Right cardiac atrium (tissue), 5 donors: Measurements from ENCODE around the gene CHCHD5. TPM values are rescaled to one million over a fixed set of nuclear protein-coding genes. Genes with fewer than 3 reads are reported as not detected.
"Not testable (repeated sequence)": the region's sequence is repeated elsewhere in the genome, so short reads cannot be mapped to it uniquely, and the experiment has no call there.

ENCODE experiments used
- ATAC-seq, 2 donors: fragments of 200-7000 bp; cut with Tn5 transposase; one replicate each; pipeline versions ENCODE4 v1.8.0 to v1.9.1; 2020; ENCODE audit warnings: moderate library complexity in 2 of 2, mild to moderate bottlenecking in 1 of 2
- DNase-seq, 3 donors: peaks; one replicate each; pipeline ENCODE4 v3.0.0-alpha.2; 2020
- H3K27ac ChIP-seq: one replicate; pipeline ENCODE4 v1.5.1; 2013; ENCODE audit warnings: mild to moderate bottlenecking, low read length, control low read depth, moderate library complexity
- H3K27me3 ChIP-seq: one replicate; pipeline ENCODE4 v1.6.1; 2013; ENCODE audit not compliant: control insufficient read depth, insufficient read depth
- H3K4me1 ChIP-seq: one replicate; pipeline ENCODE4 v1.6.1; 2013; ENCODE audit warnings: low read length; ENCODE audit not compliant: control insufficient read depth, insufficient read depth
- H3K4me3 ChIP-seq: one replicate; pipeline ENCODE4 v1.5.1; 2013; ENCODE audit warnings: low read length, control low read depth
- H3K9me3 ChIP-seq: one replicate; pipeline ENCODE4 v1.6.1; 2013; ENCODE audit warnings: low read length; ENCODE audit not compliant: control insufficient read depth
- WGBS: extraction: QIAGEN DNeasy Blood & Tissue Kit; methylation state at CpG from one replicate; pipeline ENCODE4 v1.1.7; 2013; 5-methylcytosine and 5-hydroxymethylcytosine counted together
- intact Hi-C, 4 donors: fragments of 100-400 bp; cut with DNase I; formaldehyde crosslinking; loops; one replicate each; pipeline versions ENCODE4 v1.11.0 to v1.14.0; 2022 to 2023
- polyA plus RNA-seq: library from polyadenylated mRNA; stranded (reverse); fragments of 200-250 nt; gene quantifications from one replicate; pipeline ENCODE4 v1.2.3, GENCODE V29; 2013
- total RNA-seq, 4 donors: library from RNA; stranded (reverse); fragmentation: NEBNext Ultra II Directional; extraction: Animal tissue kit (Norgen Biotek cat#: 25700); gene quantifications; one replicate each; pipeline ENCODE4 v1.2.1, GENCODE V29; 2021
- donor health status: healthy with polysubstance abuse.
- donor health status: DM: no; HTN: yes; CAD: no.
- donor health status: DM: no; HTN: no; CAD: no.
- donor health status: DM: no; HTN: yes; CAD: no; lungs with severe emphysema.
- donor health status: DM: yes; HTN: yes; CAD: no.

Gene CHCHD5
- total and polyA plus RNA-seq, 5 donors, result 26.5 to 37.2 (median 30.7) TPM

DNA sequence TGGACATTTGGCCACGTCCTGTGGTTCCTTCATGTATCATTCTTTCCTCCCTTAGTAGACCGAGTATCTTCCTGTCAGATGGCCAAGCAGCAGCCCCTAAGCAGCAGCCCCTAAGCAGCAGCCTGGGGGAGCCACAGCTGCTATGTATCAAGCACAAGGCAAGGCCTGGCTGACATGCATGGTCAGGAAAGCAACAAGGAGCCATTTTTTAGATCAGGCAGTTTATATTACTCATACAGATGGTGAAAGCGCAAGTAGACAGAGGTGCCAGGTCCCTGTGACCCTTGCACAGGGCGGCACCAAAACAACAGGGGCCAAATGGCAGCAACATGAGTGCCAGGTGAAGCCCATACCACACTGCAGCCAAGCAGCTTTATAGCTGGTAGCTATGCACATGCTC, 22.1 kb downstream of the CHCHD5 start:
- no peaks in the 10 kb centered on the region for H3K27me3 ChIP-seq
- intact Hi-C loops, result no loop called here
- no peak overlapping the region for H3K27ac ChIP-seq
- ATAC-seq, result no peak
- WGBS, result 64% methylated on average over 4 of the region's 4 CpGs
- H3K9me3 ChIP-seq, result no peaks in the 10 kb centered on the region
- H3K4me3 ChIP-seq, result no peak overlapping the region
- no peak for DNase-seq
- H3K4me1 ChIP-seq, result no peaks in the 10 kb centered on the region

DNA sequence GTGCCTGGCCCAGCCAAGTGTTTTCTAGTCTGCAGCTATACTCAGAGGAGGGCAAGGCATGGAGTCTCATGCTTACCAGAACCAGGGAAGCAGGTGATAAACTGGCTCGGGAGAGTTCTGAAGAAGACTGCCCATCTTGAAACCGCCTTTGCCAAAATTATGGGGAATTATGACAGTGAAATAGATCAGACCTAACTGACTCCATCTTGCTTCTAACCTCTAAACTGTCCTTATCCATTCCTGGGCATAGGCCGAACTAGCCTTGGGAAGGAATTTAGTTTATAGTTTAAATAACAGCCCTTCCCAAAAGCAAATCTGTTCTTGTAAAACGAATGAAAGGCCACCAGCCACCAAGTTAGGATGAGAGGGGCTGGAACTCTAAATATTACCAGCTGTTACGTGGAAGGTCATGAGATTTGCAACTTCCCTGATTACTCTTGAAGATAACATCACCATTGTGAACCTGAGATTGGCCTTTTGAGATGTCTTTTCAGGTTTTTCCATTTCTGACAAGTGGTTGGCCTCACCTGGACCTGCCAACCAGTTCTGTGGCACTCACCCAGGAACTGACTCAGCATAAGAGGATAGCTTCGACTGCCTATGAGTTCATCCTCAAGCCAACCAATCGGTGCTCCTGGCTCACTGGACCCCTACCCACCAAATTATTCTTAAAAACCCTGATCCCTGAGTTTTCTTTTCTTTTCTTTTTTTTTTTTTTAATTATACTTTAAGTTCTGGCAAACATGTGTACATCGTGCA, 23.4 kb downstream of the CHCHD5 start:
- Histone ChIP-seq H3K4me1 (no peaks in the 10 kb centered on the region), H3K4me3 (no peak overlapping the region), H3K27ac (no peak overlapping the region), H3K27me3 (no peaks in the 10 kb centered on the region), H3K9me3 (no peaks in the 10 kb centered on the region)
- WGBS, result 89% methylated on average over 8 of the region's 8 CpGs
- DNase-seq (no peak), ATAC-seq (no peak)
- intact Hi-C loops, result no loop called here

DNA sequence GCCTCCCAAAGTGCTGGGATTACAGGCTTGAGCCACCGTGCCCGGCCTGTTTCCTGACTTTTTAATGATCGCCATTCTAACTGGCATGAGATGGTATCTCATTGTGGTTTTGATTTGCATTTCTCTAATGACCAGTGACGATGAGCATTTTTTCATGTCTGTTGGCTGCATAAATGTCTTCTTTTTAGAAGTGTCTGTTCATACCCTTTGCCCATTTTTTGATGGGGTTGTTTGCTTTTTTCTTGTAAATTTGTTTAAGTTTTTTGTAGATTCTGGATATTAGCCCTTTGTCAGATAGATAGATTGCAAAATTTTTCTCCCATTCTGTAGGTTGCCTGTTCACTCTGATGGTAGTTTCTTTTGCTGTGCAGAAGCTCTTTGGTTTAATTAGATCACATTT, 24.9 kb downstream of the CHCHD5 start:
- intact Hi-C loops, H3K27me3 ChIP-seq, H3K27ac ChIP-seq, ATAC-seq, H3K4me1 ChIP-seq, H3K9me3 ChIP-seq, H3K4me3 ChIP-seq, DNase-seq: not testable (repeated sequence)
- WGBS, result 97% methylated on average over 4 of the region's 4 CpGs

DNA sequence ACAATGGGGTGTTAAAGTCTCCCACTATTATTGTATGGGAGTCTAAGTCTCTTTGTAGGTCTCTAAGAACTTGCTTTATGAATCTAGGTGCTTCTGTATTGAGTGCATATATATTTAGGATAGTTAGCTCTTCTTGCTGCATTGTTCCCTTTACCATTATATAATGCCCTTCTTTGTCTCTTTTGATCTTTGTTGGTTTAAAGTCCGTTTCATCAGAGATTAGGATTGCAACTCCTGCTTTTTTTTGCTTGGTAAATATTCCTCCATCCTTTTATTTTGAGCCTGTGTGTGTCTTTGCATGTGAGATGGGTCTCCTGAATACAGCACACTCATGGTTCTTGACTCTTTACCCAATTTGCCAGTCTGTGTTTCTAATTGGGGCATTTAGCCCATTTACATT, 27.9 kb downstream of the CHCHD5 start:
- ATAC-seq, intact Hi-C loops: not testable (repeated sequence)

DNA sequence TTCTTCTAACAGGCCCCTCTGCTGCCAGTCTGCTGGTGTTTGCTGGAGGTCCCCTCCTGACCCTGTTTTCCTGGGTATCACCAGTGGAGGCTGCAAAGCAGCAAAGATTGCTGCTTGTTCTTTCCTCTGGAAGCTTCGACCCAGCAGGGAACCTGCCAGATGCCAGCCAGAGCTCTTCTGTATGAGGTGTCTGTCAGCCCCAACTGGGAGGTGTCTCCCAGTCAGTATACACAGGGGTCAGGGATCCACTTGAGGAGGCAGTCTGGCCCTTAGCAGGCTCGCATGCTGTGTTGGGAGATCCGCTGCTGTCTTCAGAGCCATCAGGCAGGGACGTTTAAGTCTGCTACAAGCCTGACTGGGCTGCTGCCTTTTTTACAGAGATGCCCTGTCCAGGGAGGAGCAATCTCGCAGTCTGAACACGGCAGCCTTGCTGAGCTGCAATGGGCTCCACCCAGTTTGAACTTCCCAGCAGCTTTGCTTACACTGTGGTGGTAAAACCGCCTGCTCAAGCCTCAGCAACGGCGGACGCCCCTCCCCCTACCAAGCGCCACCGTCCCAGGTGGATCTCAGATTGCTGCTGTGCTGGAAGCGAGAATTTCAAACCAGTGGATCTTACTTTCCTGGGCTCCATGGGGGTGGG, 29.9 kb downstream of the CHCHD5 start:
- no peaks in the 10 kb centered on the region for H3K27me3 ChIP-seq
- intact Hi-C loops, result no loop called here
- no peak overlapping the region for H3K27ac ChIP-seq
- no peaks in the 10 kb centered on the region for H3K4me1 ChIP-seq
- no peak overlapping the region for H3K4me3 ChIP-seq
- no peaks in the 10 kb centered on the region for H3K9me3 ChIP-seq
- WGBS, result 72% methylated on average over 13 of the region's 13 CpGs
- DNase-seq (no peak), ATAC-seq (no peak)

More for the DNA sequence above, 27.9 kb downstream of the CHCHD5 start:
- not testable (repeated sequence) for H3K27ac ChIP-seq, H3K9me3 ChIP-seq, DNase-seq, H3K4me1 ChIP-seq, H3K4me3 ChIP-seq, H3K27me3 ChIP-seq
- WGBS, result 83% methylated on average over 1 of the region's 1 CpG

DNA sequence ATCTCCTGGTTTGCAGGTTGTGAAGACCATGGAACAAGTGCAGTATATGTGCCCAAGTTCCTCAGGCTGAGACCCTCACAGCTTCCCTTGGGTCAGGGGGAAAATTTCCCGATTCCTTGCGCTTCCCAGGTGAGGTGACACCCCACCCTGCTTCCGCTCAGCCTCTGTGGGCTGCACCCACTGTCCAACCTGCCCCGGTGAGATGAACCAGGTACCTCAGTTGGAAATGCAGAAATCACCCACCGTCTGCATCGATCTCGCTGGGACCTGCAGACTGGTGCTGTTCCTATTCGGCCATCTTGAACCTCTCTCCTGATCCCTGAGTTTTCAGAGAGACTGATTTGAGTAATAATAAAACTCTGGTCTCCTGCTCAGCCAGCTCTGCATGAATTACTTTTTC, 30.6 kb downstream of the CHCHD5 start:
- ATAC-seq, result no peak
- Histone ChIP-seq H3K4me3 (no peak overlapping the region), H3K27me3 (no peaks in the 10 kb centered on the region), H3K9me3 (no peaks in the 10 kb centered on the region), H3K4me1 (no peaks in the 10 kb centered on the region), H3K27ac (no peak overlapping the region)
- DNase-seq, result no peak
- intact Hi-C loops, result no loop called here
- WGBS, result 97% methylated on average over 8 of the region's 8 CpGs

DNA sequence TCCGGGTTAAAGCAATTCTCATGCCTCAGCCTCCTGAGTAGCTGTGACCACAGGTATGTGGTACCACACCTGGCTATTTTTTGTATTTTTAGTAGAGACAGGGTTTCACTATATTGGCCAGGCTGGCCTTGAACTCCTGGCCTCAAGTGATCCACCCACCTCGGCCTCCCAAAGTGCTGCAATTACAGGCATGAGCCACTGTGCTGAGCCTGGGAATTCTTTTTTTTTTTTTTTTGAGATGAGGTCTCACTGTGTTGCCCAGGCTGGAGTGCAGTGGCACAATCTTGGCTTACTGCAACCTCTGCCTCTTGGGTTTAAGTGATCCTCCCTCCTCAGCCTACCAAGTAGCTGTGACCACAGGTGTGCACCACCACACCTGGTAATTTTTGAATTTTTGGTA, 31.4 kb downstream of the CHCHD5 start:
- 94% methylated on average over 2 of the region's 2 CpGs for WGBS
- not testable (repeated sequence) for H3K27ac ChIP-seq

DNA sequence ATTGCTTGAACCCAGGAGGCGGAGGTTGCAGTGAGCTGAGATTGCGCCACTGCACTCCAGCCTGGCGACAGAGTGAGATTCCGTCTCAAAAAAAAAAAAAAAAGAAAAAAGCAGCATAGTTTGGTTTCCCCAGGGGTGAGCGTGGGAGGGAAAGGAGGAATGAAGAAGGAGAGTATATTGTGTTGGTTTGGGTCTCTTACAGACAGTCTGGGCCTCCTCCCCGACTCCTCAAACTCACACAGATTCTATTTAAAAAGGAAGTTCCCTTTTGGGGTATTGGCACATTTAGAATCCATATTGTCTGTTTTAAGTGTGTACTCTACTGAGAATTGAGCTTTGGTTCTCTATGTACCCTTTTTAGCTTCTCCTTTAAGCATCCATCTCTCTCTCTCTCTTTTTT, 34.0 kb downstream of the CHCHD5 start:
- no peak overlapping the region for H3K4me3 ChIP-seq
- WGBS, result 57% methylated on average over 6 of the region's 6 CpGs
- H3K27ac ChIP-seq, result no peak overlapping the region
- no peaks in the 10 kb centered on the region for H3K9me3 ChIP-seq
- no peak for DNase-seq
- ATAC-seq, result no peak
- H3K4me1 ChIP-seq, result no peaks in the 10 kb centered on the region
- H3K27me3 ChIP-seq, result no peaks in the 10 kb centered on the region
- intact Hi-C loops, result no loop called here

More for the DNA sequence above, 31.4 kb downstream of the CHCHD5 start:
- H3K27me3 ChIP-seq, H3K4me1 ChIP-seq, H3K4me3 ChIP-seq, H3K9me3 ChIP-seq, ATAC-seq, intact Hi-C loops, DNase-seq: not testable (repeated sequence)

DNA sequence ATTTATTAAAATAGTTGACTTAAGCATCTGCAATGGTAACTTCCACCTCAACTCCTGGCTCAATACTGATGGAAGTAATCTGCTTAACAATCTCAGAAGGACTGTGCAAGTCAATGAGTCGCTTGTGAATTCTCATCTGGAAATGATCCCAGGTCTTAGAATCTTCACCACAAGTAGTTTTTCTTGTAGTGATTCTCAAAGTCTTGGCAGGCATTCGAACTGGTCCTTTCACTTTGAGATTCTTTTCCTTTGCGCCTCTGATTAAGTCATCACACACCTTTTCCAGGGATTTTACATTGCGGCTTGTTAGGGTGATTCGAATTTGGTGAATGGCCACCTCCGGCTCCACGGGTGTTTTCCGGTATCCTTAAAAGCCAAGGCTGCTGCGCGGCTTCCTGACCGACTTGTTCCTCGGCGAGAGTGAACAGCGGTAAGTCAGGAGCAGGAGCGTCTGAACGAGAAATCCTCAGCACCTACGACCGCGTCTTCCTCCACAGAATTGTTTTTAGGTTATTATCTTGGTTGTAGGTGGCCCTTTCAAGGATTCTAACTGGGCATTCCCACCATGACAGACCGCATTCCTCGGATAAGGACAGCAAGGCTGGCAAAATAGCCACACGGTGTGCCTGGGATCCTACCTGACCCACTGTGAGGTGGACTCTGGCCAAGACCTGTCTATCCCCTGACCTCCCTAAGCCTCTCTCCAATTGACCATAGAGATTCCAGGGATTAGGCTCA, 37.5 kb downstream of the CHCHD5 start:
- 78% methylated on average over 22 of the region's 22 CpGs for WGBS
- DNase-seq (no peak), ATAC-seq (no peak)
- Histone ChIP-seq H3K4me3 (no peak overlapping the region), H3K9me3 (no peaks in the 10 kb centered on the region), H3K27ac (no peak overlapping the region), H3K4me1 (peaks cover 4% of the 10 kb centered on the region), H3K27me3 (no peaks in the 10 kb centered on the region)
- intact Hi-C loops, result loop anchor here in 2 of 4 donors (10.0 kb wide), 1 partner anchor 73 kb away; no protein-coding TSS in a partner anchor

DNA sequence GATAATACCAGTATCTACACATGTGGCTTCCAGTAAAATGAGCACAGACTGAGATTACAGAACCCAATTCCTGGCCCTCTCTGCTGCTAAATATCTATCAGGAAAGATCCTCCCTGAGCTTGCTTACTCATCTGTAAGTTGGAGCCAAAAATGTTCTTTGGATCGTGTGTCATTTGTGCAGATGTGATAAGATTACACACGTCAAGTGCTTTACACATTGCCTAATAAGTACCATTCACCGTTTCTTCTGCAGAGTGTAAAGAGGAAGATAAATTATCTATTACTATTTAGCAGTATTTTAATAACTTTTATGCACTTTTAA, 38.1 kb downstream of the CHCHD5 start:
- Histone ChIP-seq H3K27ac (no peak overlapping the region), H3K9me3 (no peaks in the 10 kb centered on the region), H3K27me3 (no peaks in the 10 kb centered on the region), H3K4me3 (no peak overlapping the region), H3K4me1 (peaks cover 4% of the 10 kb centered on the region)
- intact Hi-C loops, result loop anchor here in 2 of 4 donors (10.0 kb wide), 1 partner anchor 72 kb away; no protein-coding TSS in a partner anchor
- no peak for DNase-seq
- ATAC-seq, result no peak
- WGBS, result 18% methylated on average over 3 of the region's 3 CpGs
